AG10803 (cell line): Measurements from ENCODE around the gene PDGFD.

Experiments used
- DNase-seq: peaks from one replicate; pipeline ENCODE4 v3.0.0; 2010; ENCODE audit warnings: low read depth
- H3K4me3 ChIP-seq: 2 replicates; pipeline ENCODE4 v1.5.1; 2011; ENCODE audit warnings: mild to moderate bottlenecking, low read length, control low read depth
- TF ChIP-seq, protein P1 (sequence below): conservative IDR thresholded peaks from 2 replicates; pipeline ENCODE4 v1.5.1; 2011; ENCODE audit warnings: mild to moderate bottlenecking, low read length, control low read depth, inconsistent platforms

Gene PDGFD

DNA sequence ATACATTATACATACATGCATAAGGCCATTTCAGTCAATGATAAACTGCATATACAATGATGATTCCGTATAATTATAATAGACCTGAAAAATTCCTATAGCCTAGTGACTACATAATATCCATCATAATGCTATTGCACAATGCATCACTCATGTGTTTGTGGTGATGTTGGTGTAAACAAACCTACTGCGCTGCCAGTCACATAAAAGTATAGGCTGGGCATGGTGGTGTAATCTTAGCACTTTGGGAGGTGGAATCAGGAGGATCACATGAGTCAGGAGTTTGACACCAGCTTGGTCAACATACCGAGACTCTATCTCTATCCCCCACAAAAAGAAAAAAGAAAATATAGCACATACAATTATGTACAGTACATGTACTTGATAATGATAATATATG lies 291.2 kb downstream of the PDGFD start:
- TF ChIP-seq, protein P1, sequence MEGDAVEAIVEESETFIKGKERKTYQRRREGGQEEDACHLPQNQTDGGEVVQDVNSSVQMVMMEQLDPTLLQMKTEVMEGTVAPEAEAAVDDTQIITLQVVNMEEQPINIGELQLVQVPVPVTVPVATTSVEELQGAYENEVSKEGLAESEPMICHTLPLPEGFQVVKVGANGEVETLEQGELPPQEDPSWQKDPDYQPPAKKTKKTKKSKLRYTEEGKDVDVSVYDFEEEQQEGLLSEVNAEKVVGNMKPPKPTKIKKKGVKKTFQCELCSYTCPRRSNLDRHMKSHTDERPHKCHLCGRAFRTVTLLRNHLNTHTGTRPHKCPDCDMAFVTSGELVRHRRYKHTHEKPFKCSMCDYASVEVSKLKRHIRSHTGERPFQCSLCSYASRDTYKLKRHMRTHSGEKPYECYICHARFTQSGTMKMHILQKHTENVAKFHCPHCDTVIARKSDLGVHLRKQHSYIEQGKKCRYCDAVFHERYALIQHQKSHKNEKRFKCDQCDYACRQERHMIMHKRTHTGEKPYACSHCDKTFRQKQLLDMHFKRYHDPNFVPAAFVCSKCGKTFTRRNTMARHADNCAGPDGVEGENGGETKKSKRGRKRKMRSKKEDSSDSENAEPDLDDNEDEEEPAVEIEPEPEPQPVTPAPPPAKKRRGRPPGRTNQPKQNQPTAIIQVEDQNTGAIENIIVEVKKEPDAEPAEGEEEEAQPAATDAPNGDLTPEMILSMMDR = no peak
- H3K4me3 ChIP-seq = no peak overlapping the region
- no peak for DNase-seq

DNA sequence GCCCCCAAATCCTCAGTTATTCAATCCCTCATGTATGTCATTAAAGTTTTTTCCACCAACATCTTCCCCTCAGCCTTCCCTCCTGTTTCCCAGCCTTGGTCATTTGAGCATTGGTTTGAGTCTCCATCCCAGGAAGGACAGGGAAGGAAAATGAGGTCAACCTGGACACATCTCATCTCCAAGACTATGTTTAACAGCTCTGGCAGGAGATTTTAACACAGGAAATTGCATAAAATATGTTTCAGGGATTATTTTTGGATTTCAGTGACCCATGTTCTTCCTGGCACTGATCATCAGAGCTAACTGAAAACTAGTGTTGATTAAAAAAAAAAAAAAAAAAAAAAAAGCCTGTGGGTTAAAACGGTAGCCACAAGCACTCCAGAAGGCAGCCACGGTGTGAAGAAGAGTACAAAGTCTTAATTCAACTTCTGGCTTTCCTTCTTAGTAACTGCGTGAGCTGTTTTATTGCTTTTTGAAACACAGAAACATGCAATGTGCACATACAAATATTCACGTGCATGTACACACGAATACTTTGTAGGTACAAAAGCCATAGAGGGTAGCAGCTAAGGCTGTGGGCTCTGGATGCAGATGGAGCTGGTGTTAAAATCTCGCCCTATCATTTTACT lies 291.9 kb downstream of the PDGFD start:
- peak; percentile 23 for DNase-seq
- TF ChIP-seq, protein P1 = no peak
- H3K4me3 ChIP-seq = no peak overlapping the region

DNA sequence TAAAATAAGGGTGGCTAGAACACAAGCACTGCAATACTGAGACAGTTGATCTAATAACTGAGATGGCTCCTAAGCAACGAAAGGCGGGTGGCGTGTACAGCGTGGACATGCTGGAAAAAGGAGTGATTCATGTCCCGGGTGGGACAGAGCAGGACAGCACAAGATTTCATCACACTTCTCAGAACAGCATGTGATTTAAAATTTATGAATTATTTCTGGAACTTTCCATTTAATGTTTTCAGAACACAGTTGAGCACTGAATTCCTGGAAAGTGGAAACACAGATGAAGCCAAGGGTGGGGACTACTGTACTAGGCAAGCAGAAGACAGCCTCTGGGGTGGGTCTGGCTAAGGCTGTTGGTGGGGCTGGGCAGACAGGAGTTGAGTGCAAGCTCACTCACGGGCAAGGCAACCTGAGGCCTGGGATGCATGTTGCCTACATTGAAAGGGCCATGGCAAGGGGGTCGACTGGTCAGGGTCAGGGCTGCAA lies 293.1 kb downstream of the PDGFD start:
- TF ChIP-seq, protein P1 = no peak
- no peak overlapping the region for H3K4me3 ChIP-seq
- DNase-seq = peak; percentile 34

DNA sequence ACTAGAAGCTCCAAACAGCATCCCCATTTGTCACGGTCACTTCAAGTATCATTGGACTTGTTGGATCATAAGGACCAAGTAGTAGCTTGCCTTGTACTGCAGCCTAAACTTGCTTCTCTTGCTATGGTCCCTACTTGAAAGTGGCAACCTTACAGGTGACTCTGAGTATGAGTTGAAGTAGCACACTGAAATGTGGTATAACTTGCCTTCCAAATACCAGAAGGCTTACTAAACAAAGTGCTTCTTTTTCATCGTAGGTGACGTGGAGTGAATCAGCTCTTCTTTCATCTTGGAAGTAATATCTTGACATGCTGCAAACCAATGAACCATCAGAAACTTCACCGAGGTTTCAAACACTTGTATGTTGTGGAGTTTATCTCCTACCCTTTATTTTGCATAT lies 296.5 kb downstream of the PDGFD start:
- no peak for DNase-seq
- H3K4me3 ChIP-seq = no peak overlapping the region
- TF ChIP-seq, protein P1 = no peak

DNA sequence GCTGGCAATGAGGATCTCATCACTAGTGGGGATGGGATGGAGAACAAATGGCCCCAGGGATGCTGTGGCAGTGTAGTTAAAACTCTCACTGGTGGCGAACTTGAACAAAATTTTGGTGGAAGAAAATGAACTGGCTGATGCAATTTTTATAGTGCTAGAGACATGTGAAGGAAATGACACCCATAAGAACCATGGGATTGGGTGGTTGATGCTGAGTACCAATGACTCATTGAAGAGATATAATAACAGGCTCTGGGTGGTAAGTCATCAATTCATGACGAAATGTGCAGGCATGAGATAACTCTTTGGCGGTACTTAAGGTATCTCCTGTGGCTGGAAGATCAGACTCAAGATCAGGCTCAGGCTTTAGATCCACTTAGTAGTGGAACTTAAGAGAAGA lies 300.4 kb downstream of the PDGFD start:
- DNase-seq = peak; percentile 67
- H3K4me3 ChIP-seq = no peak overlapping the region
- TF ChIP-seq, protein P1 = no peak

DNA sequence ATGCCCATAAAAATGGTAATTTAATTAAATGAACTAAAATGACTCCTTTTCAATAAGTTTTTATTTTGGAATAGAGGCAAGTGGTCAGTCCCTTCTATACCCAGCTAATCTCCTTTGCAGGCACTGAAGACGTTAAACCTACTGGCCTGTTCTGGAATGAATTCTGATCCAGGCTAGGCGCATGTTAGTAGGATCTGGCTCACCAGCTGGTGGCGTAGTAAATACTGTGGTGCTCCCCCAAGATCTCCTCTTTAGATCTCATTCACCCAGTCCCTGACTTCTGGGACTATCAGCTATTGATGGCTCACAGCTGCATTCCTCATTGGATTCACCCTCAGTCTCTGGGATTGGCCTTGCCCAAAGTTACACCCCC lies 301.2 kb downstream of the PDGFD start:
- H3K4me3 ChIP-seq = no peak overlapping the region
- DNase-seq = no peak
- TF ChIP-seq, protein P1 = no peak

DNA sequence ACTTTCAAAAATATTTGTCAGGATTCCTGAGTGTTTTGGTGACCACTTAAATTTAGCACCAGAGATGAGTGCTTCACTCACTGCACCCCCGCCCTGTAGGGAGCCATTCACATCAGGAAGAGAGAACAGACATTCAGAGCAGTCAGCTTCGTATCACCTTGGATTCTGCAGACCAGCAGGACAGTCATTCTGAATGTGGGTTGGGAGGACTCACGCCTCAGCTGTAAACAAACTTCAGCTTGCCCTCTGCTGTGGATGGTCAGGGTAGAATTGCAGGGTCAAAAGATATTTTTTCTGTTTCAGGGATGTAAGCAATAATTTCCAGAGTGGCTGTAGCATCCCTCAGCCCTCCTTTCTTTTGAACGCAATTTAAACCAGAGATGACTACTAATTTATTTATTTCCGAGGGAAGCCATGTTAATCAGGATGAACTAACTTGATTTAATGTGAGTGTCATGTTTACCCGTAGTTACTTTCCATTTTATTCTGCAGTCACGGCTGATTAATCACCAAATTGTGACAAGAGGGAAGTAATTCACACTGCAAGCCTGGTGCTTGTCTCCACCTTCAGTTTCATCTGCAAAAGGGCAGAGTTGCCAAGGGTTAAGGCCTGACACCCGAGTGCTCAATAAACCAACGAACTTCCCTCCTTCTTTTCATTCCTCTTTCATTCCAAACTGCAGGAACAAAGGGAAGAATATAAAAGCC lies 301.7 kb downstream of the PDGFD start:
- no peak for DNase-seq
- no peak overlapping the region for H3K4me3 ChIP-seq
- TF ChIP-seq, protein P1 = no peak
